Stimulated activated CD8-positive, alpha-beta memory T cell treated with anti-CD3 and anti-CD28 coated beads, Interleukin-4, amount 100 ng/mL, for 1 hour (primary cell): ENCODE data around the gene SPATA2.

Experiments used
- DNase-seq, 2 donors: peaks; one replicate each; pipeline ENCODE4 v3.0.0-alpha.2; 2020; ENCODE audit warnings: low read depth in 2 of 2, low spot score in 1 of 2

Gene SPATA2

DNA sequence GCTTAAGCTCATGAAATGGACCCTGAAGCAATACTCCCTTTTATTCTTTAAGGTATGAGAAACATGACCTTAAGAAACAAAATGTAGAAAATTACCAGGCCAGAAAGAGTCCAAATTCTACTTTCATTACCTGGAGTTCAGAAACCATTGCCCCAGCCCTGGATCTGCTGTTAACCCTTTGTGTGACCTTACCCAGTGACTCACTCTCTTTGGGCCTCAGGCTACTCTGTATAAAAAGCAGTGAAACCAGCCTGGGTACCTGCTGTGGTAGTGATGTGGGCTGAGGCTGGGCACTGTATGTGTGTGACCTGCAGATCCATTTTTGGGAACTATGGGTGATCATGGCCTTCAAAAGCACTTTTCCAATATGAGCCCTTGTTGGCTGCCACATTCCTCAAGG, 55.5 kb downstream of the SPATA2 start:
- DNase-seq: no peak

DNA sequence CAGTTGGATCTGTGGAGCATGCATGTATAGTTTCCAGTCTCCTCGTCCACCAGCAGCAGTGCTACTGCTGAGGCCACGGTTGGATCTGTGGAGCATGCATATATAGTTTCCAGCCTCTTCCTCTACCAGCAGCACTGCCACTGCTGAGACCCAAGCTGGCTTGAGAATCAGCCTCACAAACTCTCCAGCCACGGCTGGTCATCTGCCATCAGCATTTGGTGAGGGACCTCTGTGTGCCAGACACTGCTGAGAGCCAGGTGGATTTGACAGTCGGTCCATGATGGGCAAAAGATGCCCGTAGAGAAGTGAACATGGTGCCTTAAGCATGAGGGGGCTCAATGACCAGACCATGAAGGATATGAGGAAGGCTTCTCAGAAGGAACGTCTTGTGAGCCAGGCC, 56.3 kb downstream of the SPATA2 start:
- no peak for DNase-seq

DNA sequence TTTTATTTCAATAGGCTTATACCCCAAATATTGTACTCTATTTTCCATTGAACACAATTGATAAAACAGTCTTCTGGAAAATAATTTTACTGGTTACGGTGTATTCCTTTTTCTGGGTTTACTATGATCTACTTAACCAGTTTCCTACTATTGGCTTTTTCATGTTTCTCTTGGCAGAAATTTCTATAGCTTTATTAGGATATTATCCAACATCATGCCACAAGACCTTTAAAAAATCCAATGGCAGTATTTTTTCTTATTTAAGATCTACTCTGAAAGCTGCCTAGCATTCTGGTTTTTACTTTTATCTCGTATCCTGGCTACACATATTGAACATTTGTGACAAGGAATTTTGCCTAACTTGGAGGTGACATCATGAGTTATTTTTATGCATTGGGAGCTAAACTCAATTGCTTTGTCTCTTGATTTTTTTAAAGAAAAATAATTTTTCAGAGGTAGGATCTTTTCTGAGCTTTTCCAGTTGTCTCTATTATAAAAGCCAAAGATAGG, 57.2 kb downstream of the SPATA2 start:
- DNase-seq: no peak

DNA sequence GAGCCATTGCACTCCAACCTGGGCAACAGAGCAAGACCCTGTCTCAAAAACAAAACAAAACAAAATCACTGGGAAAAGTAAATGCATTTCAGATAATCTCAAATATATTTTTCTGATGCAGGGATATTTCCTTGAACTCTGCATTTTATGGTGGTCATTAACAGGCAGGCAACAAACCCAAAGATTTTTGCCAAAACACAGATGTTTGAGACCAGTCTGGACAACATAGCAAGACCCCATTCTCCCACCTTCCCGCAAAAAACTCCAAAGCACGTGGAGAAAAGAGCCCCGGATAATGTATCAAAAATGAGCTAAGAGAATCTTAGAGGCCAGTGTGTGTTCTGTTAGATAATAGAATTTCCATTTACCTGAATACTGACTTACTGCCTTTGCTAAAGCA, 58.4 kb downstream of the SPATA2 start:
- DNase-seq: no peak

DNA sequence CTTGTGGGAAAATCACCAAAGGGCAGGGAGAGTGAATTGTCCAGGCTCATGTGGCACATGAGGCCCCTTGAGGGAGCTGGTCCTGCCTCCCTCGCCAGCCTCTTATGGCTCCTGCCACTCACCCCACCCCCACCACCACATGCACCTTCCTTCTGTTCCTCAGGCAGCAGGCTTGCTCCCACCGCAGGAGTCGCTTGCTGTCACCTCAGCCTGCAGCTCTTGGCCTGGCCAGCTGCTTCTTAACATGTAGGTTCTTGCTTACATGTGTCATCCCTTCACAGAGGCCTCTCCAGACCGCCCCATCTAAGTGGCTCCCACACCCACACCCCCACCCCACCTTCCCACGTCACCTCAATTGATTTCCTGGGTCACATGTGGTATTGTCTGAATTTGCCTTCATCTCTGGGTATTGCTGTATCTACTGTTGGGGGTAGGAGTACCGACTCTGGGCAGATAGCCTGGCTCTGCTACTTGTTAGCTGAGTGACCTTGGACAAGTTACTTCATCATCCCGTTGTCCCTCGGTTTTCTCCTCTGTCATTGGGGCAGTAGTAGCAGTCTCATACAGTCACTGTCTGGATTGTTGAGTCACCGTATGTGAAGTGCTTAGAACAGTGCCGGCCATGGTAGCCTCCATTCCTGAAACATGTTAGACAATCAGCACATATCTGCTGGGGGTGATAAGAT, 61.0 kb downstream of the SPATA2 start:
- DNase-seq: no peak

DNA sequence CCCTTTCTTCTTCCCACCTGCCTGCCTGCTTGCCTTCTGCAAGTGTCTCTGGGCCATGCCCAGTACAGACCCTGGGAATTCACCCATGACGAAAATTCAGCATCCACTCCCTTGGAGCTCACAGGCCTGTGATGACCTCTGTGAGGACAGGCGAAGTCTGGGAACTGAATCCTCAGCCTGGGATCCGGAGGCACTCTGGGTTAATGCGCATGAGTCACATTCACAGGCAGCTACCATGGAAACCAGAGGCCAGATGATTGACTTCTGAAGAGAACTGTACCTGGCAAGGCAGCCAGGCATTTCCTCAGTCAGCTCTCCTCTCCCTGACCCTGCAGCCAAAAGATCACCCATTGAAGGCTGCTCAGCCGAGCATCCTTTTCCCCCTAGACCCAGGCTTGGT, 61.7 kb downstream of the SPATA2 start:
- no peak for DNase-seq
